Right ventricle myocardium inferior (tissue), 1 donor: ENCODE measurements around the gene LIMK2. TPM values are rescaled to one million over a fixed set of nuclear protein-coding genes. Genes with fewer than 3 reads are reported as not detected.
"Not testable (repeated sequence)": the region's sequence is repeated elsewhere in the genome, so short reads cannot be mapped to it uniquely, and the experiment has no call there.

Experiments used
- ATAC-seq: fragments of 200-7000 bp; cut with Tn5 transposase; one replicate; pipeline ENCODE4 v1.9.1; 2020; ENCODE audit warnings: mild to moderate bottlenecking, moderate library complexity
- DNase-seq: peaks from one replicate; pipeline ENCODE4 v3.0.0; 2021; ENCODE audit errors: missing footprints
- intact Hi-C: fragments of 100-400 bp; cut with DNase I; formaldehyde crosslinking; loops from one replicate; pipeline ENCODE4 v1.11.0; 2022
- long read RNA-seq: library from polyadenylated mRNA; unstranded; transcript quantifications from one replicate; pipeline ENCODE4 v2.0.0, GENCODE V29; 2021
- total RNA-seq: library from RNA; stranded (reverse); fragmentation: NEBNext Ultra II Directional; extraction: Animal tissue kit (Norgen Biotek cat#: 25700); gene quantifications from one replicate; pipeline ENCODE4 v1.2.1, GENCODE V29; 2021
- donor health status: DM: no; HTN: yes; CAD: no; lungs with severe emphysema.

The LIMK2 gene
- 11.6 TPM for total RNA-seq
- long read RNA-seq, partial matches to known transcripts: 2 of 7 reads
- long read RNA-seq, other reads (novel, unspliced or antisense): 2 of 7 reads

DNA sequence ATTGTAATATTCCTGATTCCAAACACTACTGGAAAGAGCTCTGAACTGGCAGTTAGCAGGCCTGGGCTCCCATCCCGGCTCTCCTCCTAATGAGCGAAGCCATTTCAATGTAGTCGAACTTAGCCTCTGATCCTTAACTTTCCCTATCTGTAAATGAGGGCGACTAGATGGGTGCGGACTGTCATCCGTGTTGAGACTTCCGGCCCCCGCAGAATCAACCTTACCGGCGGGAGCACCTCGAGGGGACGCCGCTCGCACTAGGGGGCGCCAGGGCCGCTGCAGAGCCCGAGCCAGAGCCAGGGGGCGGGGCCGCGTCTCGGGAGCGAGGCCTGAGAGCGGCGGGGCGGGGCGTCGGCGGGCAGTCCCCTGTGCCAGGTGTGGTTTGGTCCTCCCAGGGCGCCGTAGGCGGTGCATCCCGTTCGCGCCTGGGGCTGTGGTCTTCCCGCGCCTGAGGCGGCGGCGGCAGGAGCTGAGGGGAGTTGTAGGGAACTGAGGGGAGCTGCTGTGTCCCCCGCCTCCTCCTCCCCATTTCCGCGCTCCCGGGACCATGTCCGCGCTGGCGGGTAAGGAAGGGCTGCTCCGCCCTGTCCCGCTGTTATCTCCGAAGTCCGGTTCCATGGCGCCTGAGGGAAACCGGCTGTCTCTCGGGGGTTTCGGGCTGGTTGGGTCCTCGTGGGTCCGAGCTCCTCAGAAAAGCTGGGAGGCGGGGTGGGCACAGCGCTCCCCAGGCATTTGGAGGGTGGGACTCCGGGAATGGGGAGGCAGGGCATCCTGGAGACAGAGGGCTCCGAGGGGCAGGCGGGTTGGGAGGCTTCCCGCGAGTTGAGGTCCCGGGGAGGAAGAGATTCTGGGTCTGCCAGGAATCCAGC lies at the start of gene LIMK2:
LIMK2 (plus strand) TSS at position 437 of the 869 bp plus-strand sequence; CDS start at position 548, 111 bp downstream.
- DNase-seq: peak; percentile 98
- peak; percentile 95 for ATAC-seq
- intact Hi-C loops: loop anchor here (5.0 kb wide), 3 partner anchors 40 to 80 kb away; partner anchors contain the start of gene PIK3IP1

- intact Hi-C loops: no loop called here
- no peak for DNase-seq
- ATAC-seq: no peak
Measured at GRCh38 chr22:31170971-31171370, 41.1 kb upstream of the LIMK2 start.

DNA sequence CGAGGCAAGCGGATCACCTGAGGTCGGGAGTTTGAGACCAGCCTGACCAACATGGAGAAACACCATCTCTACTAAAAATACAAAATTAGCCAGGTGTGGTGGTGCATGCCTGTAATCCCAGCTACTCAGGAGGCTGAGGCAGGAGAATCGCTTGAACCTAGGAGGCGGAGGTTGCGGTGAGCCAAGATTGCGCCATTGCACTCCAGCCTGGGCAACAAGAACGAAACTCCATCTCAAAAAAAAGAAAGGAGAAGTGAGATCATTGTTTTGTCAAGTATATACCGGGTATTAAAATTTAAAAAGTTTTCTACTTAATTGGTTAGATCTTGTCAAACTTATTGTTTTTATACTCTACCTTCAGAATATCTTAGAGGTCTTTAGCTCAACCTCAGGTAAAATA lies 40.4 kb upstream of the LIMK2 start:
- DNase-seq, ATAC-seq, intact Hi-C loops: not testable (repeated sequence)

- peak; percentile 10 for ATAC-seq
- DNase-seq: no peak
- intact Hi-C loops: no loop called here
Measured at GRCh38 chr22:31173386-31174145, 38.5 kb upstream of the LIMK2 start.

- no peak for ATAC-seq
- no peak for DNase-seq
- intact Hi-C loops: no loop called here
Measured at GRCh38 chr22:31176923-31177322, 35.2 kb upstream of the LIMK2 start.

DNA sequence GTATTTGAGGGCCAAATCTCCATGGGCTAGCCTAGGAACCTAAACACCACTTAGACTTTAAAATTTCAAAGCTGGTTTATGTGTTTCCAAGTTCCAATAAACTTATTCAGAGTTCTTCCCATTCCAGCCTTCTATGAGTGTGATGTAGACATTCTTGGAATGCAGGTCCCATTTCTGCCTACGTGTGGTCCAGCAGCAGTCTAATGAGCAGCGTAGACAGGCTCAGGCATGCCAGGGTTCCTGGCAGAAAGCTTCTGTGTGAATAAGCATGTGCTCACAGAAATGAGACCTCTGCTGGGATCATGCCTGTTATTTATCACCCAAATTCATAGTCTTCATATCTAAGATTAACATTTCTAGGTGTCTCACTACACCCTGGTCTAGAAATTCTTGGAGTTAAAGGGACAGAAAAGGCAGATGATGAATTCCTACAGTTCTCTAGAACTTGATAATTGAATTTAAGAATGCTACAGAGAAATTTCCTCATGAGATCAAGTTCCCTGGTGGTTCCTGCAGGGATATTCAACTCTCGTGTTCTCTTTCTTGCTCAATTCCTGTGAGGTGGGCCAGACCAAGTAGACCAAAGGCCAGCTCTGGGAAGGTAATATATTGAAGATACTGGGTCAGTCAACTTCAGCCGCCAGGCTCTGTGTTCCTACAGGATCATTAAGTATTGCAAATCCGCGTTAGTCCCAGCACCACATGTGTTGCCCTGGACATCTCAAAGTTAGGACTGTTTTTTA lies 34.5 kb upstream of the LIMK2 start:
- intact Hi-C loops: no loop called here
- ATAC-seq: no peak
- no peak for DNase-seq

GRCh38 chr22:31178859-31179258 lies 33.2 kb upstream of the LIMK2 start:
- no peak for ATAC-seq
- intact Hi-C loops: no loop called here
- DNase-seq: no peak

DNA sequence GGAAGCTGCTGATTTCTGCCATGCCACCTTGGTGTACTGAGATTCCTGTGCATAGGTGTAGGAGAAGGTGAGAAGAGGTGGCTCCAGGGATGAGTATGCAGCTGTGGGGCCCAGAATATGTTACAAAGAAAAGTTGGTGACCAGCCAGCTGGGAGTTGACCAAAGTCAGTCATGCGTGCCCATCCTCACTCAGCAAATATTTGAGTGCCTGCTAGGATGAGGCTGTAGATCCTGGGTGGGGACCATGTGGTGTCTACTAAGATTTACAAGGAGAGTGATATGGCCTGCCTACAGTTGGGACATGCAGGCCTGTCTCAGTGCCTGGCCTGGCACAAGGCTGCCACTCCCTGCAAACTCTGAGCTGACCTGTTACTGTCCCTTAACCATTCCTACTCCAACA lies 32.8 kb upstream of the LIMK2 start:
- ATAC-seq: peak; percentile 46
- no peak for DNase-seq
- intact Hi-C loops: no loop called here

- intact Hi-C loops: no loop called here
- DNase-seq (no peak), ATAC-seq (no peak)
Measured at GRCh38 chr22:31184015-31184414, 28.1 kb upstream of the LIMK2 start.

DNA sequence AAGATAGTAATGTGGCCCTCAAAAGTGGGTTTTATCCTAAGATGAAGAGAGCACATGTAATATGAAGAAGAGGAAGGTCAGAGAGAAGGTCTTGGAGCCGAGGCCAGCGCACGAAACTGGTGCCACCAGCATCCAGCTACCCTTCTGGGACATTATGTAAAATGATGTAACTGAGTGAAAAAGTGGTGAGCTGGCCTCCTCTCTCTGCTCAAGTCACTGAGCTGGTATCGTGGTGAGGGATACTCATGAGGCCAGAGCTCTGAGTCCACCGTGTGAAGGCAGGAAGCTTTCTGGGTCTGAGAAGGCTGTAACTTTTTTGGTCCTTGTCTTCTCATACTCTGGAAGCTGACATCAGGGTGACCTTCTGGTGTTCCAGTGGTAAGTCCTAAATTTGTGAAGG lies 27.0 kb upstream of the LIMK2 start:
- intact Hi-C loops: no loop called here
- DNase-seq: no peak
- no peak for ATAC-seq

DNA sequence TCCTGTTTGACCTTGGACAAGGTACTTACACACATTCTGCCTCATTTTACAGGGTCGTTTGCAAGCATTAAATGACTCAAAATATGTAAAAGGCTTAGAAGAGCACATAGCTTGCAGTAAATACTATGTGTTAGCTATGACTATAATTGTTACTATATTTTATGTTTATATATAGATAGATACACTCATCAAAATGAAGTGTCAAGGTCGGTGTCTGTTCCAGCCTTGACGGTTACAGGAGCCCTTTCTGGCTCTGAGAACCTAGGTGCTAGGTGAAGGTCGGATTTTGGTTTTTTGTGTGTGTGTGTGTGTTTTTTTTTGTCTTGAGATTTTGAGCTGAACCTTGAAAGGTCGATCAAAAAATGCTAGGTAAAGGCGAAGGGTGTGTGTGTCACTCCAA lies 24.5 kb upstream of the LIMK2 start:
- no peak for ATAC-seq
- no peak for DNase-seq
- intact Hi-C loops: no loop called here

GRCh38 chr22:31192513-31192912 lies 19.6 kb upstream of the LIMK2 start:
- DNase-seq: no peak
- no peak for ATAC-seq
- intact Hi-C loops: no loop called here

- intact Hi-C loops: no loop called here
- no peak for ATAC-seq
- no peak for DNase-seq
Measured at GRCh38 chr22:31193092-31193491, 19.0 kb upstream of the LIMK2 start.

GRCh38 chr22:31194681-31195080 lies 17.4 kb upstream of the LIMK2 start:
- intact Hi-C loops, ATAC-seq, DNase-seq: not testable (repeated sequence)

DNA sequence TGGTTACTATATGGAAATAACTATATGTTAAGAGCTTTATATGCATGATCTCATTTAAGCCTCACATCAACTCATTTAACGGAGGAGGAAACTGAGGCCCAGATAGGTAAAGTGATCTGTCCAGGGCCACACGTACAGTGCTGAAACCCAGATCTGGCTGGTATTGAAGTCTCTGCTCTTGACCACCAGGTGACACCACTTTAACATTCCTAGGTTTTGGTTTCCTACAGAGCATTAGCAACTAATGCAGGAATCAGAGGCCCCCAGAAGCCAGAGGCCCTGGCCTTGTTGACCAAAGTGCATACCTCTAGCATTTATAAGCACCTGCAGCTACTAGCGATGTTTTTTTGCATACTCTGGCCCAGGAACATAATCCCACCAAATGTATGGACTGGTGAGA lies 12.9 kb upstream of the LIMK2 start:
- DNase-seq (no peak), ATAC-seq (no peak)
- intact Hi-C loops: no loop called here

- intact Hi-C loops, DNase-seq: not testable (repeated sequence)
- peak; percentile 48 for ATAC-seq
Measured at GRCh38 chr22:31204352-31204984, 7.6 kb upstream of the LIMK2 start.

DNA sequence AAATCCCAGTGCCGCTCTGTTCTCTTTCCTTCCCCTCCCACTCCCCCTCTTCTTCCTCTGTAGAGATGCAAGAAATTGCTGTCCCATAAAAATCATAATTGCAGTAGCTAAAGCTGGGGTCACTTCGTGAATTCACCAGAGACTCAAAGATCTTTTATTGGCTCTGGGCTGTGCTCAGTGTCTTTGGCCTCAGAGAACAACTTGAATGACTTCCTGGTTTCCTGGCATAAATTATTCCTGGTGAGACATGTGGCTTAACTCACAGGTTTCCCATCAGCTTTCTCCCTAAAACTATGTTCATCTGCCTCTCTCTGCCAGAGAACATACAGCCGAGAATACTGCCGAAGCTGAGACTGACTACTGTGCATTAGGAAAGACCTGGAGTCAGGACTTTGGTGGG lies 7.0 kb upstream of the LIMK2 start:
- DNase-seq, ATAC-seq, intact Hi-C loops: not testable (repeated sequence)

DNA sequence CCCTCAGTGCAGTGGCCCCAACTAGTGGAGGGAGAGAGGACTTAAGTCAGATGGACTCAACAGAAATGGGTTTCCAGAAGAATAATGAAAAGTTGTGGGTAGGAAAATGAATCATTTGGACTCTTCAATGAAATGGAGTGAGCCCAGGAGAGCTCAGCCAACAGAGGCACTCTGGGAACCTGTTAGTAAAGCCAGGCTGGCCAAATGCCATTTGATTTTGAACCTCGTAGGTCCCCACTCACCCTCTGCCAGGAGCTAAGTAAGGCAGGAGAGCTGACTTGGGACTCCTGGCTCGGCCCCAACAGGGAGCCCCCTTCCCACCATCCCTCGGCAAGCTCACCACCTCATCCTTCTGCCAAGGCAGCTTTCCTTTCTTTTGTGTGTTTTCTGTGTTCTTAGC lies 5.6 kb upstream of the LIMK2 start:
- ATAC-seq, DNase-seq, intact Hi-C loops: not testable (repeated sequence)
